ENCODE data around the gene RGS19.

The RGS19 gene

DNA sequence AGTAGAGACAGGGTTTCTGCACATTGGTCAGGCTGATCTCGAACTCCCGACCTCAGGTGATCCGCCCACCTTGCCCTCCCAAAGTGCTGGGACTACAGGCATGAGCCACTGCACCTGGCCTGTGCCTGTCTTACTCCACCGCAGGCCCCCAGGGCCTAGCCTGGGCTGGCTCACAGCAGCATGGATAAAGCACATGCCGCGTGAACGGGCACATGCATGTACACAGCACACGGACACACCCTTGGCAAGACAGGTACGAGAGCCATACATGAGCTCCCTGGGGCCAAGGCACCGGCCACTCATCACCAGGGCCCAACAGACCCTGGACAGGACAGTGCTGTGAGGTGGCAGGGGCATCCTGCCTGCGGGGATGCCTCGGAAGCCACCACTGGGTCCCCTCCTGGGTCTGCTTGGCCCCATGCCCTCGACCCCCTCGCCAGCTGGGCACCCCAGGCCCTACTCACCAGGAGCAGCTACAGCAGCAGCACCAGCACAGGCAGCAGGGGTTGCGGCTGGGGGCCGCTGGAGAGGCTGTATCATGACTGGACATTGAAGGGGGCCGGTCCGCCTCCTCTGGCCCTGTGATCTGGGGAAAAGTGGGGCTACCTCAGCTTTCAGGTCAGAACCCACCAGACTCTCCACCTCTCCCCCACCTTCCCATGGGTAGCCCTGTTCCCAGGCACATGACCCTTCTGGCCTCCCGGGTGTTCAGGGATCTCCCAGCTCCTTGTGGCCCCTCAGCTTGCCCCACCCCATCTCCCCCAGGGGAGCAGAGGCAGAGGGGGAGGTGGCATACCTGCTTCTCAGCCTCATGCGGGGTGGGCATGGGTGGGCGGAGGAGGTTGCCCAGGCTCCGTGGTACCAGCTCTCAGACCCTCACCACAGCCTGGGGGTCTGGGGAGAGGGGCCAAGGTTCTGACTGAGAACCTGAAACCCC, 3.0 kb downstream of the RGS19 start:
- no peak for DNase-seq

DNA sequence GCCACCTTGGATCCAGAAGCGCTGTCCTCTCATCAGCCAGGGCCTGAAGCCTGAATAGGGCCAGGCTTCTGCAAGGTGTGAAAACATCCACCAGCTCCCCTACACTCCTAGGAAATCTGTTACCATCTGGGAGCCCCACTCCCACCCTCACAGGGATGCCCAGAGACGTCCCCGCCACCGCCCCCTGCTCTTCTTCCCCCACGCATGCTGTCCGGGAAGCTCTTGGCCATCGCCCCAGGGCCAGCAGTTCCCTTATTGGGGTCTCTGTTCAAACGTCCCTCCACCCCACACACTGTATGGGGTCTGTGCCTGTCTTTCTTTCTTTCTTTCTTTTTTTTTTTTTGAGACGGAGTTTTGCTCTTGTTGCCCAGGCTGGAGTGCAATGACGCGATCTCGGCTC, 3.8 kb downstream of the RGS19 start:
- DNase-seq, result no peak

- no peak for DNase-seq
Measured at GRCh38 chr20:64074963-64075362, 4.4 kb downstream of the RGS19 start.

DNA sequence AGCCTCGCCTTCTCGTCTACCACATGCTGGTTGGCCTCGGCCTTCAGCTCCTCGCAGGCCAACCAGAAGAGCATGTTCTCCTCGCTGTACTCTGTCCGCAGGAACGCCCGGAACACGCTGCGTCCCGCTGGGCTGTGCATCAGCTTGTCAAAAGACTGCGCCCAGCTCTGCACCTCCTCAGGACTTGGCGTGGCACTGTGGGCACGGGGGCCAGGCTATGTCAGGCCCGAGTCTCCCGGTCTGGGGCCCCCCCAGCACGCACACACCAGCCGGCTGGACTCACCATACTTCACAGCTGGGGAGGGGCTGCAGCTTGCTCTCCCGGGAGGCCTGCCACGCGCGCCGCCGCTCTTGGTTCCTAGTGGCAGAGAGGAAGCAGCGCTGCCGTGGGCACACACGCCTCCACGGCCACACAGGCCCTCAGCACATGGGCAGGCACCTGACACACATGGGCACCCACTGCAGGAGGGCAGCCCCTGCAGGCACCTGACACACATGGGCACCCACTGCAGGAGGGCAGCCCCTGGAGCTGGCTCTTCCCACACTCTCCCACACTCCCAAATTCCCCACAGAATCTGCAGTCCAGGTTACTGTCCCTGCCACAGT, 5.0 kb downstream of the RGS19 start:
- DNase-seq, result no peak

GRCh38 chr20:64073476-64074183, 5.7 kb downstream of the RGS19 start:
- DNase-seq, result no peak

DNA sequence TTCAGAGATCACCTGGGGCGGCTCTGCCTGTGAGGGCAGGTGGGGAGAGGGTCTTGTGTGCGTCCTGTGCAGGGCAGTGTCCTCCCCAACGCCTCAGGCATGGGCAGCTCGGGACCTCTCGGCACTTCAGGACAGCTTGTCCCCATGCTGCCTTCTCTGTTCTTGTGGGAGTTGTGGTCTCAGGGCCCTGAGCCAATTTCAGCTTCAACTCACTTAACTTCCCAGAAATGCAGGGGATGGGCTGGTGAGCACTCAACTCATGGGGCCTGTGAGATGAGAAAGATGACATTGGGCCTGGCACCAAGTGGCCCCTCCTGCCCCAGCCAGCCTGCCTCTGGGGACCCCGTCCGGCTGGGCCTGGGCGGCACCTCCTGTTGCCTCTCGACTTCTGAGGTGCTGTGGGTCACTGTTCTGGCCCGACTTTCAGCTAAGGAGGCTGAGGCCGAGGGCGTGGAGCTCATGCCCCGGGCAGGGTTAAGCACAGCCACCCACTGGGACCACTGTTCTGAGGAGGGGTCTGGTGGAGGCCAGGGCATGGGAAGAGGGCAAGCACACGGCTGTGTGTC, 6.7 kb downstream of the RGS19 start:
- no peak for DNase-seq

DNA sequence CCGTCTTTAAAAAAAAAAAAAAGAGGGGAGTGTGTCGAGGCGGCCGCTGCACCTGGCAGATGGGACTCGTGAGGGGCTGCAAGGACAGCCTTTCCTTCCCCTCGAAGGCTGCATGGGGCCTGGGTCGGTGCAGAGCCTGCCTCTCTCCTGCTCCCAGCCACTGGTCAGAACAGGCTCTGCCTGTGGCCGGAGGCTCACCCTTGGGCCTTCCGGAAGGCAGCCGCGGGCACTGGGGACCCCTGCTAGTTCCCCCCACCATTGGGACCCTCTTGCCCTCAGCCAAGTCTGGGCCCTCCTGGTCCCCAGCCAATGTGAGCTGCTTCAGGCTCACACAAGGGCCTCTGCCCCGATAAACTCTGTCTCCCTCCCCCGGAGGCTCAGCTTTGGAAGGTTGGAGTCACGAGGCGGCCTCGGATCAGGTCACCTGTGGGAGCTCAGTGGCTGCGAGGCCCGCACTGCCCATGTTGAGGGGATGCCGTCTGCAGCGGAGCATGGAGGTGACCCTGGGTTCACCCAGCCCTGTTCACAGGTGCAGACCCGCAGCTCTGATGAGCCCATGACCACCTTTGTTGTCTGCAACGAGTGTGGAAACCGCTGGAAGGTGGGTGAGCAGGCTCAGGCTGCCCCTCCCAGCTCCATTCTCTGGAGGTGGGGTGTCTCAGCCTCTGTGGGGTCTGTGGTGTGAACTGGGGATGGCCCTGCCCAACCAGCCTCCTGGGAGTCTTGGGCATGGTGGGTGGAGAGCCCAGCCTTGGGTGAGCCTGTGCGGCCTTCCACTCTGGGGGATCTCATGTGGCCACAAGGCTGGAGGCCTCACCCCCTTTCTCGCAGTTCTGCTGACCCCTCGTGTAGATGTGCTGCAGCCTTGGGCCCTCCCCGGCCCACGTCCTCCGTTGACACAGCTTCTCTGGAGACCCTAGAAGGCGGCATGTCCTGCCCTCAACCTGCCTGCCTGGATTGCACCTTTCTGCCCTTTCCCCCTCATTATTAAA, 7.7 kb downstream of the RGS19 start:
- DNase-seq, result no peak

- DNase-seq, result no peak
Measured at GRCh38 chr20:64070244-64070993, 8.9 kb downstream of the RGS19 start.

- peak; percentile 17 for DNase-seq
Measured at GRCh38 chr20:64069614-64070243, 9.6 kb downstream of the RGS19 start.

DNA sequence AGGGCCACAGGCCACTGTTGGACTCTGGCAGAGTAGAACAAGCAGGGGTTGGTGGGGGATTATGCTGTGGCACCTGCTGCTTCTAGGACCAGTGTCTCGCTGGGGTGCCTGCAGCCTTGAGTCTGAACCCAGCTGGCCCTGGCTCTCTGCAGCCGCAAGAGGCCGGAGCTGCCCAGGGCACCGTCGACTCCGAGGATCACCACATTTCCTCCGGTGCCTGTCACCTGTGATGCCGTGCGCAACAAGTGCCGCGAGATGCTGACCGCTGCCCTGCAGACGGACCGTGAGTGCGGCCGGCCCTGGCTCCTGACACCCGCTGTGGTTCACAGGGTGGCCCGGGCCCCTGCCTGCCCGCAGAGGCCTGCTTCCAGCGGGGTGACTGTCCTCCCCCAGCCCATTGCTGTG, 10.1 kb downstream of the RGS19 start:
- no peak for DNase-seq

- DNase-seq, result no peak
Measured at GRCh38 chr20:64068386-64069208, 10.7 kb downstream of the RGS19 start.

GRCh38 chr20:64067733-64068307, 11.5 kb downstream of the RGS19 start:
- DNase-seq, result no peak

DNA sequence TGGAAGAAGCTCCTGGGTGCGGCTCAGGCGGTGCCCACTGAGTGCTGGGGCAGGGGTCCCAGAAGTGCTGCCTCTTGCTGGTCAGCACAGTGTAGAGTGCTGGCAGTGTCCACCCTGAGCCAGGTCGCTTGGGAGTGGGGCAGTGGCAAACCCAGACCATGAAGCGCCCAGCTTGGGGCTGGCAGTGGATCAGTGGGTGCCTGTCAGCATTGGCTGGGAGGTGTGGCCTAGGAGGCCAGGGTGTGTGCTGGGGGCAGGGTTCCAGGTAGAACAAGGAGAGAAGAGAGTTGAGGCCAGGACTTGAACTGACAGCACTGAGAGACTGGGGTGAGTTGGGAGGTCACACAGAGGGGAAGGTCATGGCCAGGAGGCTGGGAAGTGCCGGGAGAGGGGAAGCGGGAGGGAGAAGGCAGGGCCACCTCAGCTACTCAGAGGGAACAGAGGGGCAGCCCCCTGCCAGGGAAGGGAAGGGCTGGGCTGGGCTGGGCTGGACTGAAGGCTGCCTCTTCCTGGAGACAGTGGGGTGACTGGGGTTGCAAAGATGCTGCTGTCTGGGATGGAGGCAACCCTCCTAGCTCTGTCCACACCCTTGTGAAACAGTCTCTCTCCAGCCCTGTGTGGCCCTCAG, 12.2 kb downstream of the RGS19 start:
- no peak for DNase-seq

DNA sequence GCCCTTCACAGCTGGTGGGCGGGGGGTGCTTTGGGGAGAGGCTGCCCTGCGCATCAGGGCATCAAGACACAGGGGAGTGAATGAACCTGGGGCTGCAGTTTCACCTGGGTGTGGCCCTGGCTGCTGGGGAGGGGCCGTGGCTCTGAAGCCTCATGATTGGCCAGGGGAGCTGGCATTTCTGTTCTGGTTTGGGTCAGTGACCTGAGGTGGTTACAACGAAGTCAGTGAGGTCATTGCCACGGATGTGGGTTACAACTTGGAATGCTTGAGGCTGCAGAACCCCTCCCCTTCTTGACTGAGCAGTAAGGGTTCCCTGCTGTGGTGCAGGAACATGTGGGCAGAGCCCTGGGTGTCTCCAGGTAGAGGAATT, 13.4 kb downstream of the RGS19 start:
- peak; percentile 77 for DNase-seq

GRCh38 chr20:64065062-64065973, 14.0 kb downstream of the RGS19 start:
- no peak for DNase-seq

GRCh38 chr20:64064145-64064698, 15.1 kb downstream of the RGS19 start:
- DNase-seq, result no peak

DNA sequence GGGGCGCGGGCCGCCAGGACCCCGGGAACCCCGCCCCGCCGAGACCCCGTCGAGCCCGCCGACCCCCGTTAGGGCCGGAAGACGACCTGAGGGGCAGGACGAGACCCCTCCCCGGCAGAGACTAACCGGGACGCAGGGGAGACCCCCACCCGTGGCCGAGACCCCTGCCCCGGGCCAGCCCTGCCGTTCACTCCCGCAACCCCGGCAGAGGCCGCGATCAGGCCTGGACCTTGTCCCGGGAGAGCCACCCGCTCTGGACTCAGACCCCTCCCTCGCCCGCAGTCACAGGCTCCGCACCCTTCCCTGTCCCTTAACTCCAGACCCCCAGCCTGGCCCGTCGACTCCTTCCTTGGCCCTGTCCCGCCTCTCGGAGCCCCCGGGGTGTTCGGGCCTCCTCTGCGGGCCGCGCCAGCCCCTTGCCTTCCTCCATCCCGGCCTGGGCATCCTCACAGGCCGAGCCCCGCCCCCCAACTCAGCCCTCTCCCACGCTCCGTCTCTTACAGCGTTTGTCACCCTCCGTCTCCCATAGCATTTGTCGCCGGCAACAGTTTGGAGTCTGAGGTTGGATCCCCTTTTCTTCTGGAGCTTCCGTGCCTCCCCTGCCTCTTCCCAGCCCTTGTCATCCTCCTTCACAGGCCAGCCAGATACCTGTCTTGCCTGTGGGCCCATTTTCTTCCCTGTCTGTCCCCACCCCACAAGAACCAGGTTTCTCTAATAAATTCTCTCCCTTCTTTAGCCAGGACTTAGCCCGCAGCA, 15.8 kb downstream of the RGS19 start:
- no peak for DNase-seq

Data from CD4-positive, alpha-beta T cell treated with Interleukin-17A for 1 hour (primary cell).